Bronchial epithelial cell (primary cell): ENCODE results near the gene ZNF487. TPM values are rescaled to one million over a fixed set of nuclear protein-coding genes. Genes with fewer than 3 reads are reported as not detected.

Experiments
- DNase-seq: peaks from one replicate; pipeline ENCODE4 v3.0.0-alpha.2; 2010; ENCODE audit warnings: low read depth
- FAIRE-seq: peaks from 2 replicates; lab custom pipeline; 2011; peaks lifted over from hg19 to GRCh38; lab: Jason Lieb, UNC
- H3K27me3 ChIP-seq: 2 replicates; pipeline ENCODE4 v1.5.1; 2011; ENCODE audit warnings: low read length; ENCODE audit not compliant: control insufficient read depth, insufficient read depth
- H3K36me3 ChIP-seq: 2 replicates; pipeline ENCODE4 v1.5.1; 2011; ENCODE audit warnings: low read length; ENCODE audit not compliant: control insufficient read depth, insufficient read depth
- H3K4me3 ChIP-seq: 2 replicates; pipeline ENCODE4 v1.5.1; 2011; ENCODE audit warnings: mild to moderate bottlenecking, low read depth, low read length, control low read depth
- CTCF ChIP-seq: IDR thresholded peaks from 2 replicates; pipeline ENCODE4 v1.5.1; 2011; ENCODE audit warnings: mild to moderate bottlenecking, moderate library complexity, low read length, control low read depth, inconsistent platforms; ENCODE audit not compliant: insufficient read depth, severe bottlenecking
- total RNA-seq: library from RNA; depleted of rRNA; stranded (reverse); fragments of >200 nt; gene quantifications from 2 replicates; pipeline ENCODE4 v1.2.1, GENCODE V29; 2014

The ZNF487 gene
- total RNA-seq, 1 donor from 2014 or later: 2.1 TPM

- TF ChIP-seq CTCF: no peak
- FAIRE-seq (no peak), DNase-seq (peak; percentile 53)
- Histone ChIP-seq H3K4me3 (peak overlapping the region; percentile 33), H3K36me3 (peaks cover 18% of the 10 kb centered on the region), H3K27me3 (no peaks in the 10 kb centered on the region)
Observed at GRCh38 chr10:43396061-43396927, 40.6 kb upstream of the ZNF487 start.

- DNase-seq (peak; percentile 59), FAIRE-seq (no peak)
- Histone ChIP-seq H3K4me3 (peak overlapping the region; percentile 33), H3K27me3 (no peaks in the 10 kb centered on the region), H3K36me3 (peaks cover 17% of the 10 kb centered on the region)
- TF ChIP-seq CTCF: no peak
Observed at GRCh38 chr10:43396928-43397624, 39.8 kb upstream of the ZNF487 start.

- no peak for TF ChIP-seq CTCF
- FAIRE-seq (no peak), DNase-seq (no peak)
- H3K4me3 ChIP-seq: no peak overlapping the region
- H3K36me3 ChIP-seq: peaks cover 7% of the 10 kb centered on the region
- H3K27me3 ChIP-seq: no peaks in the 10 kb centered on the region
Observed at GRCh38 chr10:43398939-43399319, 38.0 kb upstream of the ZNF487 start.

GRCh38 chr10:43399320-43400310, 37.3 kb upstream of the ZNF487 start:
- H3K36me3 ChIP-seq: peaks cover 4% of the 10 kb centered on the region
- no peak for TF ChIP-seq CTCF
- no peak overlapping the region for H3K4me3 ChIP-seq
- DNase-seq (peak; percentile 27), FAIRE-seq (no peak)
- H3K27me3 ChIP-seq: no peaks in the 10 kb centered on the region

- peaks cover 5% of the 10 kb centered on the region for H3K36me3 ChIP-seq
- H3K4me3 ChIP-seq: no peak overlapping the region
- no peak for TF ChIP-seq CTCF
- DNase-seq: no peak
- FAIRE-seq: no peak
- no peaks in the 10 kb centered on the region for H3K27me3 ChIP-seq
Observed at GRCh38 chr10:43401627-43402026, 35.3 kb upstream of the ZNF487 start.
